ENCODE data around the gene HIP1R. TPM values are rescaled to one million over a fixed set of nuclear protein-coding genes. Genes with fewer than 3 reads are reported as not detected.

The HIP1R gene
- total and polyA plus RNA-seq, 8 donors: 52.1 to 395 (median 89.8) TPM

- intact Hi-C loops (cut with DNase I; ENCODE audit: low total_unique reads): loop anchor here (5.0 to 10.0 kb wide), 2 partner anchors 62 to 95 kb away; no protein-coding TSS in a partner anchor
- WGBS, 5 donors: 78 to 81% (median 79%) methylated on average over 17 to 24 of the region's 24 CpGs
- H3K9me3 ChIP-seq: no peaks in the 10 kb centered on the region
- peaks cover 53 to 88% (median 81%) of the 10 kb centered on the region in 4 donors for H3K36me3 ChIP-seq
- H3K27me3 ChIP-seq: no peaks in the 10 kb centered on the region
- no peak overlapping the region for H3K4me3 ChIP-seq
- DNase-seq: no peak
- TF ChIP-seq, protein P1, sequence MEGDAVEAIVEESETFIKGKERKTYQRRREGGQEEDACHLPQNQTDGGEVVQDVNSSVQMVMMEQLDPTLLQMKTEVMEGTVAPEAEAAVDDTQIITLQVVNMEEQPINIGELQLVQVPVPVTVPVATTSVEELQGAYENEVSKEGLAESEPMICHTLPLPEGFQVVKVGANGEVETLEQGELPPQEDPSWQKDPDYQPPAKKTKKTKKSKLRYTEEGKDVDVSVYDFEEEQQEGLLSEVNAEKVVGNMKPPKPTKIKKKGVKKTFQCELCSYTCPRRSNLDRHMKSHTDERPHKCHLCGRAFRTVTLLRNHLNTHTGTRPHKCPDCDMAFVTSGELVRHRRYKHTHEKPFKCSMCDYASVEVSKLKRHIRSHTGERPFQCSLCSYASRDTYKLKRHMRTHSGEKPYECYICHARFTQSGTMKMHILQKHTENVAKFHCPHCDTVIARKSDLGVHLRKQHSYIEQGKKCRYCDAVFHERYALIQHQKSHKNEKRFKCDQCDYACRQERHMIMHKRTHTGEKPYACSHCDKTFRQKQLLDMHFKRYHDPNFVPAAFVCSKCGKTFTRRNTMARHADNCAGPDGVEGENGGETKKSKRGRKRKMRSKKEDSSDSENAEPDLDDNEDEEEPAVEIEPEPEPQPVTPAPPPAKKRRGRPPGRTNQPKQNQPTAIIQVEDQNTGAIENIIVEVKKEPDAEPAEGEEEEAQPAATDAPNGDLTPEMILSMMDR (IDR thresholded peaks at IDR 0.05): no peak
- no peak for TF ChIP-seq POLR2AphosphoS5 (IDR thresholded peaks at IDR 0.05)
- no peak for TF ChIP-seq POLR2A (IDR thresholded peaks at IDR 0.05)
- TF ChIP-seq EP300 (IDR thresholded peaks at IDR 0.05): no peak
- no peak overlapping the region for H3K27ac ChIP-seq
- peaks cover 15 to 56% (median 43%) of the 10 kb centered on the region in 4 donors for H3K4me1 ChIP-seq
Observed at GRCh38 chr12:122856999-122857671, 21.9 kb downstream of the HIP1R start.

GRCh38 chr12:122858171-122858570 is 22.9 kb downstream of the HIP1R start:
- intact Hi-C loops (cut with DNase I; ENCODE audit: low total_unique reads): loop anchor here (5.0 to 10.0 kb wide), 2 partner anchors 63 to 94 kb away; no protein-coding TSS in a partner anchor
- Histone ChIP-seq H3K4me3 (no peak overlapping the region), H3K4me1 (peaks cover 11 to 55% (median 42%) of the 10 kb centered on the region in 4 donors), H3K27me3 (no peaks in the 10 kb centered on the region), H3K27ac (peak overlapping the region in 2 of 5 donors; percentile 14 to 26), H3K36me3 (peaks cover 53 to 88% (median 81%) of the 10 kb centered on the region in 4 donors), H3K9me3 (no peaks in the 10 kb centered on the region)
- no peak for DNase-seq
- TF ChIP-seq POLR2AphosphoS5 (IDR thresholded peaks at IDR 0.05) (peak in 1 of 3 donors; percentile 6), POLR2A (IDR thresholded peaks at IDR 0.05) (no peak)
- WGBS, 5 donors: 54 to 71% (median 66%) methylated on average over 7 to 14 of the region's 14 CpGs; no CpG with 5 or more reads in 1 of the 5 donors

- 82 to 90% (median 85%) methylated on average over 15 to 22 of the region's 22 CpGs for WGBS, 5 donors
- Histone ChIP-seq H3K9me3 (no peaks in the 10 kb centered on the region), H3K36me3 (peaks cover 53 to 86% (median 81%) of the 10 kb centered on the region in 4 donors), H3K27ac (peak overlapping the region in 3 of 5 donors; percentile 14 to 56 (median 26)), H3K27me3 (no peaks in the 10 kb centered on the region), H3K4me3 (no peak overlapping the region), H3K4me1 (peaks cover 15 to 56% (median 45%) of the 10 kb centered on the region in 4 donors)
- DNase-seq: no peak
- intact Hi-C loops (cut with DNase I; ENCODE audit: low total_unique reads): loop anchor here (5.0 to 10.0 kb wide), 2 partner anchors 64 to 94 kb away; no protein-coding TSS in a partner anchor
- TF ChIP-seq EP300 (IDR thresholded peaks at IDR 0.05) (no peak), POLR2A (IDR thresholded peaks at IDR 0.05) (no peak), POLR2AphosphoS5 (IDR thresholded peaks at IDR 0.05) (no peak)
- TF ChIP-seq, protein P1 (IDR thresholded peaks at IDR 0.05): no peak
Observed at GRCh38 chr12:122858591-122859302, 23.5 kb downstream of the HIP1R start.

GRCh38 chr12:122859303-122860039 is 24.2 kb downstream of the HIP1R start:
- Histone ChIP-seq H3K27ac (peak overlapping the region in 3 of 5 donors; percentile 56 to 70 (median 56)), H3K27me3 (no peaks in the 10 kb centered on the region), H3K9me3 (no peaks in the 10 kb centered on the region), H3K36me3 (peaks cover 57 to 84% (median 77%) of the 10 kb centered on the region in 4 donors), H3K4me1 (peaks cover 15 to 59% (median 45%) of the 10 kb centered on the region in 4 donors), H3K4me3 (no peak overlapping the region)
- WGBS, 5 donors: 69 to 85% (median 78%) methylated on average over 15 to 26 of the region's 26 CpGs
- no peak for DNase-seq
- TF ChIP-seq, protein P1 (IDR thresholded peaks at IDR 0.05): no peak
- TF ChIP-seq EP300 (IDR thresholded peaks at IDR 0.05) (no peak), POLR2AphosphoS5 (IDR thresholded peaks at IDR 0.05) (no peak), POLR2A (IDR thresholded peaks at IDR 0.05) (no peak)
- intact Hi-C loops (cut with DNase I; ENCODE audit: low total_unique reads): loop anchor here (5.0 to 10.0 kb wide), 2 partner anchors 65 to 93 kb away; no protein-coding TSS in a partner anchor
